GM19193 (cell line): ENCODE data around the gene UTP20.

Experiments
- POLR2A ChIP-seq: IDR thresholded peaks from 4 replicates; pipeline ENCODE4 v1.6.1; 2011; ENCODE audit not compliant: insufficient read depth, insufficient read length; ENCODE audit errors: extremely low read depth

The UTP20 gene

GRCh38 chr12:101375573-101375972, 95.7 kb downstream of the UTP20 start:
- no peak for TF ChIP-seq POLR2A

GRCh38 chr12:101379149-101379548, 99.2 kb downstream of the UTP20 start:
- no peak for TF ChIP-seq POLR2A

- TF ChIP-seq POLR2A = no peak
Measured at GRCh38 chr12:101407049-101407435, 127.1 kb downstream of the UTP20 start.

- TF ChIP-seq POLR2A = peak; percentile 94
Measured at GRCh38 chr12:101407436-101408345, 127.8 kb downstream of the UTP20 start, which contains the start of gene ARL1. Gene ARL1 (minus strand): TSS chr12:101407772. CDS start chr12:101407645, 127 bp downstream.

GRCh38 chr12:101414533-101415119, 134.7 kb downstream of the UTP20 start:
- TF ChIP-seq POLR2A = no peak

GRCh38 chr12:101415228-101415627, 135.3 kb downstream of the UTP20 start:
- no peak for TF ChIP-seq POLR2A

- no peak for TF ChIP-seq POLR2A
Measured at GRCh38 chr12:101424620-101425019, 144.7 kb downstream of the UTP20 start.

- no peak for TF ChIP-seq POLR2A
Measured at GRCh38 chr12:101430456-101430855, 150.6 kb downstream of the UTP20 start.

- no peak for TF ChIP-seq POLR2A
Measured at GRCh38 chr12:101436136-101436535, 156.2 kb downstream of the UTP20 start.
